Esophagus squamous epithelium (tissue), 5 donors: ENCODE results near the gene FRMD5. TPM values are rescaled to one million over a fixed set of nuclear protein-coding genes. Genes with fewer than 3 reads are reported as not detected.

ENCODE experiments used
- DNase-seq: peaks from one replicate; lab custom pipeline; 2025; lab: John Stamatoyannopoulos, UW
- H3K27ac ChIP-seq, 4 donors: fragments of 200-600 bp; sonication (generic); one replicate each; pipeline ENCODE4 v1.5.1; 2016 to 2019; ENCODE audit warnings: mild to moderate bottlenecking in 1 of 4
- H3K27me3 ChIP-seq, 4 donors: fragments of 200-600 bp; sonication (generic); 1 replicate in 3 of 4; 2 replicates in 1 of 4; pipeline versions ENCODE4 v1.5.1 to v1.6.0; 2017 to 2021; ENCODE audit warnings: antibody characterized with exemption in 1 of 4
- H3K36me3 ChIP-seq, 3 donors: fragments of 200-600 bp; sonication (generic); one replicate each; pipeline ENCODE4 v1.5.1; 2016 to 2019
- H3K4me1 ChIP-seq, 3 donors: fragments of 200-600 bp; sonication (generic); one replicate each; pipeline ENCODE4 v1.5.1; 2017 to 2019
- H3K4me3 ChIP-seq, 4 donors: fragments of 200-600 bp; sonication (generic); 1 replicate in 3 of 4; 2 replicates in 1 of 4; pipeline ENCODE4 v1.5.1; 2016 to 2019; ENCODE audit warnings: mild to moderate bottlenecking in 2 of 4, moderate library complexity in 1 of 4
- H3K9me3 ChIP-seq, 3 donors: fragments of 200-600 bp; sonication (generic); one replicate each; pipeline ENCODE4 v1.5.1; 2016 to 2019
- POLR2A ChIP-seq, 4 donors: fragments of 450-650 bp; IDR thresholded peaks; one replicate each; pipeline ENCODE4 v1.6.1; 2017; ENCODE audit warnings: antibody characterized with exemption in 4 of 4, mild to moderate bottlenecking in 4 of 4, moderate library complexity in 3 of 4
- WGBS, 2 donors: methylation state at CpG; one replicate each; pipeline ENCODE4 v1.1.5; 2018; 5-methylcytosine and 5-hydroxymethylcytosine counted together
- intact Hi-C: fragments of 100-400 bp; cut with DNase I; formaldehyde crosslinking; loops from one replicate; pipeline ENCODE4 v1.15.0; 2022
- total RNA-seq, 4 donors: library from RNA; depleted of rRNA; stranded (reverse); fragments of >200 nt; gene quantifications; one replicate each; pipeline ENCODE4 v1.1.0, GENCODE V29; 2016
- TF ChIP-seq, protein P1 (sequence below), 6 experiments: fragments of 450-650 bp in 4 of 6; fragments of 200-600 bp in 2 of 6; sonication (generic) in 2 of 6; IDR thresholded peaks; one replicate each; pipeline ENCODE4 v1.5.1; 2016 to 2019; ENCODE audit warnings: antibody characterized with exemption in 6 of 6, mild to moderate bottlenecking in 4 of 6, moderate library complexity in 4 of 6
- donor health status: DM: yes; HTN: yes; CAD: no.

Gene FRMD5
- total RNA-seq, 4 donors from 2014 or later = 0.19 TPM; not detected in 3

DNA sequence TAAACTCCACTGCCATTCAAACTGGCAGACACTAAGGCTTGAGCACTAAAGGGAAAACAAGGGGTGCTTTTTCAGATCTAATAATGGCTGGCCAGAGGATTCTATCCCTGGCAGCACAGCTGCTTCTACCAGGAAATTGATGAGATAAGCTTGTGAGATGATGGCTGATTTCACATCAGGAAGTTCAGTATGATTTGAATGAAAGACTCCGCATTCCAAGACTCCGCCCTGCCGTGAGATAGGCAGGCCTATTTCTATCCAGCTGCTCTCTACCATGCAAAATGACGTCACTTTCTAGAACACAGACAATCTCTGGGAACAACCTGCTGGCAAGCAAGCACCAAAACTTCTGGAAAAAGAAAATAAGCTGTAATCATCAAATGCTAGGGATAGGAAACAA is 196.5 kb downstream of the FRMD5 start:
- no peak for TF ChIP-seq POLR2A (IDR thresholded peaks at IDR 0.05)
- TF ChIP-seq, protein P1, sequence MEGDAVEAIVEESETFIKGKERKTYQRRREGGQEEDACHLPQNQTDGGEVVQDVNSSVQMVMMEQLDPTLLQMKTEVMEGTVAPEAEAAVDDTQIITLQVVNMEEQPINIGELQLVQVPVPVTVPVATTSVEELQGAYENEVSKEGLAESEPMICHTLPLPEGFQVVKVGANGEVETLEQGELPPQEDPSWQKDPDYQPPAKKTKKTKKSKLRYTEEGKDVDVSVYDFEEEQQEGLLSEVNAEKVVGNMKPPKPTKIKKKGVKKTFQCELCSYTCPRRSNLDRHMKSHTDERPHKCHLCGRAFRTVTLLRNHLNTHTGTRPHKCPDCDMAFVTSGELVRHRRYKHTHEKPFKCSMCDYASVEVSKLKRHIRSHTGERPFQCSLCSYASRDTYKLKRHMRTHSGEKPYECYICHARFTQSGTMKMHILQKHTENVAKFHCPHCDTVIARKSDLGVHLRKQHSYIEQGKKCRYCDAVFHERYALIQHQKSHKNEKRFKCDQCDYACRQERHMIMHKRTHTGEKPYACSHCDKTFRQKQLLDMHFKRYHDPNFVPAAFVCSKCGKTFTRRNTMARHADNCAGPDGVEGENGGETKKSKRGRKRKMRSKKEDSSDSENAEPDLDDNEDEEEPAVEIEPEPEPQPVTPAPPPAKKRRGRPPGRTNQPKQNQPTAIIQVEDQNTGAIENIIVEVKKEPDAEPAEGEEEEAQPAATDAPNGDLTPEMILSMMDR (IDR thresholded peaks at IDR 0.05) = no peak

DNA sequence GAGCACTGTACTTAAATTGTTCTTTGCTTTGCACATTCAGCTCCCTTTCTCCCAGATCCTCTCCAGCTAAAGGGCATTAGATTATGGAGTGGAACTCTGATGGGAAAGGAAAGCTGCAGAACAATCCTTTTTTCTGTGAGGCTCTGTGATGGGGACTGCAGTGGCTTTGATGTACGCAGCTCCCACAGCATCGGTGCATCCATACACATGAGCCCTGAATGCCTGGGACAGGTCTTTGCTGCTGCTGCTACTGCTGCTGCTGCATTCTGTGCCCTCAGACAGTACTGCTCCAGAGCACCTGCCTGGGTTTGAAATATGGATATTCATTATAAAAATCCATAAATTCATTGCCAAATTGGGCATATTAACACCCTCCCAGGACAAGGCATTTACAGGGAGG is 203.9 kb downstream of the FRMD5 start:
- Histone ChIP-seq H3K9me3 (no peaks in the 10 kb centered on the region), H3K27ac (no peak overlapping the region), H3K4me3 (no peak overlapping the region), H3K4me1 (no peaks in the 10 kb centered on the region), H3K36me3 (no peaks in the 10 kb centered on the region), H3K27me3 (no peaks in the 10 kb centered on the region)
- 77 to 93% methylated on average over 2 of the region's 2 CpGs for WGBS, 2 donors
- TF ChIP-seq, protein P1 (IDR thresholded peaks at IDR 0.05) = no peak
- no peak for TF ChIP-seq POLR2A (IDR thresholded peaks at IDR 0.05)
- no peak for DNase-seq
- intact Hi-C loops = no loop called here

More for the DNA sequence above, 196.5 kb downstream of the FRMD5 start:
- Histone ChIP-seq H3K4me1 (peaks cover 0 to 8% (median 0%) of the 10 kb centered on the region in 3 donors), H3K27ac (no peak overlapping the region), H3K9me3 (no peaks in the 10 kb centered on the region), H3K4me3 (no peak overlapping the region), H3K36me3 (no peaks in the 10 kb centered on the region), H3K27me3 (no peaks in the 10 kb centered on the region)
- DNase-seq = no peak
- intact Hi-C loops = no loop called here
- WGBS, 2 donors = 48 to 66% methylated on average over 4 of the region's 4 CpGs

DNA sequence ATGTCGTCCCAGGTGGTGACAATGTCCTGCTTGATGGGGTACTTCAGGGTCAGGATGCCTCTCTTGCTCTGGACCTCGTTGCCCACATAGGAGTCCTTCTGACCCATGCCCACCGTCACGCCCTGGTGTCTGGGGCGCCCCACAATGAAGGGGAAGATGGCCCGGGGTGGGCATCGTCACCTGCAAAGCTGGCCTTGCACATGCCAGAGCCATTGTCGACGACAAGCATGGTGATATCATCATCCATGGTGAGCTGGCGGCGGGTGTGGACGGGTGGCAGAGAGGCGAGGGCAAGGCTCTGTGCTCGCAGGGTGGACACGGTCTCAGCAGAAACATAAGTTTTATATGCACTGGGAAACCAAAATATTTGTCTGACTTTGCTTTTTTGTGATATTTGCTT is 205.1 kb downstream of the FRMD5 start:
- WGBS, 2 donors = 94 to 97% methylated on average over 7 to 11 of the region's 15 CpGs
- Histone ChIP-seq H3K36me3 (no peaks in the 10 kb centered on the region), H3K4me3 (no peak overlapping the region), H3K9me3 (no peaks in the 10 kb centered on the region), H3K27me3 (no peaks in the 10 kb centered on the region), H3K27ac (no peak overlapping the region), H3K4me1 (no peaks in the 10 kb centered on the region)
- intact Hi-C loops = no loop called here
- no peak for TF ChIP-seq POLR2A (IDR thresholded peaks at IDR 0.05)
- TF ChIP-seq, protein P1 (IDR thresholded peaks at IDR 0.05) = no peak
- no peak for DNase-seq

DNA sequence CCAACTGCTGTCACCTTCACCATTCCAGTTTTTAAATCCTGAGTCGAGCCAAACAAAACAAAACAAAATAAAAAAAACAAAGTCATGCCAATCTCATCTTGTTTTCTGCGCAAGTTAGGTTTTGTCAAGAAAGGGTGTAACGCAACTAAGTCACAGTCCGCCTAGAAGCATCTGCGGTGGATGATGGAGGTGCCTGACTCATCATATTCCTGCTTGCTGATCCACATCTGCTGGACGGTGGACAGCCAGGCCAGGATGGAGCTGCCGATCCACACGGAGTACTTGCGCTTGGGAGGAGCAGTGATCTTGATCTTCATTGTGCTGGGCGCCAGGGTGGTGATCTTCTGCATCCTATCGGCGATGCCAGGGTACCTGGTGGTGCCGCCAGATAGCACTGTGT is 206.2 kb downstream of the FRMD5 start:
- no peaks in the 10 kb centered on the region for H3K27me3 ChIP-seq
- H3K36me3 ChIP-seq = no peaks in the 10 kb centered on the region
- H3K9me3 ChIP-seq = no peaks in the 10 kb centered on the region
- TF ChIP-seq, protein P1 (IDR thresholded peaks at IDR 0.05) = no peak
- TF ChIP-seq POLR2A (IDR thresholded peaks at IDR 0.05) = no peak
- no peak overlapping the region for H3K27ac ChIP-seq
- no peak overlapping the region for H3K4me3 ChIP-seq
- WGBS, 2 donors = 89 to 93% methylated on average over 10 to 12 of the region's 13 CpGs
- intact Hi-C loops = no loop called here
- no peak for DNase-seq
- H3K4me1 ChIP-seq = no peaks in the 10 kb centered on the region

DNA sequence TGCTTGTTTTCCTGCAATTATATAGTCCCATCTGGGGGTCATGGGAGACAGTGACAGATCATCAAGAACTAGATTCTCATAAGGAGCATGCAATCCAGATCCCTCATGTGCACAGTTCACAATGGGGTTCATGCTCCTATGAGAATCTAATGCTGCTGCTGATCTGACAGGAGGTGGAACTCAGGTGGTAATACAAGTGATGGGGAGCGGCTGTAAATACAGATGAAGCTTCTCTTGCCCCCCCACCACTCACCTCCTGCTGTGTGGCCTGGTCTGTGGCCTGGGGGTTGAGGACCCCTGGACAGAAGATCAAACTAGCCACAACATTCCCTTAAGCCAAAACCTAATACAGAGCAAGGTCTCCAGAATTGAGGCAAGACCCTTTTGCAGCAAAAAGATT is 207.1 kb downstream of the FRMD5 start:
- Histone ChIP-seq H3K4me1 (no peaks in the 10 kb centered on the region), H3K27me3 (no peaks in the 10 kb centered on the region), H3K9me3 (no peaks in the 10 kb centered on the region), H3K27ac (no peak overlapping the region), H3K36me3 (no peaks in the 10 kb centered on the region), H3K4me3 (no peak overlapping the region)
- 80 to 100% methylated on average over 1 of the region's 1 CpG for WGBS, 2 donors
- intact Hi-C loops = no loop called here
- TF ChIP-seq, protein P1 (IDR thresholded peaks at IDR 0.05) = no peak
- TF ChIP-seq POLR2A (IDR thresholded peaks at IDR 0.05) = no peak
- DNase-seq = no peak
